Transverse colon (tissue), 3 donors: ENCODE results near the gene NEO1.

Source experiments
- EP300 ChIP-seq: sonication (generic); formaldehyde crosslinking; IDR thresholded peaks from one replicate; pipeline ENCODE4 v1.6.1; 2017; ENCODE audit warnings: antibody characterized with exemption, low read depth
- TF ChIP-seq, protein P1 (sequence below), 5 experiments: fragments of 200-600 bp in 3 of 5; fragments of 450-650 bp in 2 of 5; sonication (generic) in 3 of 5; IDR thresholded peaks; 1 replicate in 2 of 5; 2 replicates in 3 of 5; pipeline ENCODE4 v1.5.1; 2016 to 2017; ENCODE audit warnings: antibody characterized with exemption in 5 of 5, inconsistent platforms in 3 of 5, mild to moderate bottlenecking in 2 of 5, moderate library complexity in 1 of 5

- TF ChIP-seq EP300, result no peak
- TF ChIP-seq, protein P1, sequence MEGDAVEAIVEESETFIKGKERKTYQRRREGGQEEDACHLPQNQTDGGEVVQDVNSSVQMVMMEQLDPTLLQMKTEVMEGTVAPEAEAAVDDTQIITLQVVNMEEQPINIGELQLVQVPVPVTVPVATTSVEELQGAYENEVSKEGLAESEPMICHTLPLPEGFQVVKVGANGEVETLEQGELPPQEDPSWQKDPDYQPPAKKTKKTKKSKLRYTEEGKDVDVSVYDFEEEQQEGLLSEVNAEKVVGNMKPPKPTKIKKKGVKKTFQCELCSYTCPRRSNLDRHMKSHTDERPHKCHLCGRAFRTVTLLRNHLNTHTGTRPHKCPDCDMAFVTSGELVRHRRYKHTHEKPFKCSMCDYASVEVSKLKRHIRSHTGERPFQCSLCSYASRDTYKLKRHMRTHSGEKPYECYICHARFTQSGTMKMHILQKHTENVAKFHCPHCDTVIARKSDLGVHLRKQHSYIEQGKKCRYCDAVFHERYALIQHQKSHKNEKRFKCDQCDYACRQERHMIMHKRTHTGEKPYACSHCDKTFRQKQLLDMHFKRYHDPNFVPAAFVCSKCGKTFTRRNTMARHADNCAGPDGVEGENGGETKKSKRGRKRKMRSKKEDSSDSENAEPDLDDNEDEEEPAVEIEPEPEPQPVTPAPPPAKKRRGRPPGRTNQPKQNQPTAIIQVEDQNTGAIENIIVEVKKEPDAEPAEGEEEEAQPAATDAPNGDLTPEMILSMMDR (IDR thresholded peaks at IDR 0.05), result no peak
Measured at GRCh38 chr15:73050561-73051295, 1.5 kb upstream of the NEO1 start.
